ENCODE measurements around the gene AGR2. TPM values are rescaled to one million over a fixed set of nuclear protein-coding genes. Genes with fewer than 3 reads are reported as not detected.

Gene AGR2
- total and polyA plus RNA-seq, 8 donors: 63.2 to 376 (median 104) TPM

DNA sequence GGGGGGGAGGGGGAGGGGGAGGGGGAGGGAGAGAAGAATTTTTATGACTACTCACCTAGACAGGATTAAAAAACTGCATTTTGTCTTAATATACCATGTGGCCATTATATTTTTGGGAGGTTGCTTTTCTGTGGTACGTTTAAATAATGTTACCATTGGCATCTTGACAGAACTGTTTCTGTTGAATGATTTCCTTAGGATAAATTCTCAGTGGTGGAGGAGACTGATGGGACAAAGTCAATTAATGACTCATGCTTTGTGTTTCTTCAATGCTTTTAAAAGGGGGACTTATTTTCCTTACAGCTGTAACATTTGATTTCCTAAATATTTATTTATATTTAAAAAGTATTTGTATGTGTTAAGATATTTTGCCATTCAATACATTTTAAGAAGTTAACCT lies 13.7 kb downstream of the AGR2 start:
- DNase-seq: no peak
- no peaks in the 10 kb centered on the region for H3K27me3 ChIP-seq
- no peak overlapping the region for H3K4me3 ChIP-seq
- ATAC-seq: no peak
- intact Hi-C loops (cut with DNase I): no loop called here
- H3K9me3 ChIP-seq: no peaks in the 10 kb centered on the region
- H3K4me1 ChIP-seq: no peaks in the 10 kb centered on the region
- TF ChIP-seq, protein P1, sequence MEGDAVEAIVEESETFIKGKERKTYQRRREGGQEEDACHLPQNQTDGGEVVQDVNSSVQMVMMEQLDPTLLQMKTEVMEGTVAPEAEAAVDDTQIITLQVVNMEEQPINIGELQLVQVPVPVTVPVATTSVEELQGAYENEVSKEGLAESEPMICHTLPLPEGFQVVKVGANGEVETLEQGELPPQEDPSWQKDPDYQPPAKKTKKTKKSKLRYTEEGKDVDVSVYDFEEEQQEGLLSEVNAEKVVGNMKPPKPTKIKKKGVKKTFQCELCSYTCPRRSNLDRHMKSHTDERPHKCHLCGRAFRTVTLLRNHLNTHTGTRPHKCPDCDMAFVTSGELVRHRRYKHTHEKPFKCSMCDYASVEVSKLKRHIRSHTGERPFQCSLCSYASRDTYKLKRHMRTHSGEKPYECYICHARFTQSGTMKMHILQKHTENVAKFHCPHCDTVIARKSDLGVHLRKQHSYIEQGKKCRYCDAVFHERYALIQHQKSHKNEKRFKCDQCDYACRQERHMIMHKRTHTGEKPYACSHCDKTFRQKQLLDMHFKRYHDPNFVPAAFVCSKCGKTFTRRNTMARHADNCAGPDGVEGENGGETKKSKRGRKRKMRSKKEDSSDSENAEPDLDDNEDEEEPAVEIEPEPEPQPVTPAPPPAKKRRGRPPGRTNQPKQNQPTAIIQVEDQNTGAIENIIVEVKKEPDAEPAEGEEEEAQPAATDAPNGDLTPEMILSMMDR (IDR thresholded peaks at IDR 0.05): no peak
- H3K27ac ChIP-seq: no peak overlapping the region
- no peaks in the 10 kb centered on the region for H3K36me3 ChIP-seq

DNA sequence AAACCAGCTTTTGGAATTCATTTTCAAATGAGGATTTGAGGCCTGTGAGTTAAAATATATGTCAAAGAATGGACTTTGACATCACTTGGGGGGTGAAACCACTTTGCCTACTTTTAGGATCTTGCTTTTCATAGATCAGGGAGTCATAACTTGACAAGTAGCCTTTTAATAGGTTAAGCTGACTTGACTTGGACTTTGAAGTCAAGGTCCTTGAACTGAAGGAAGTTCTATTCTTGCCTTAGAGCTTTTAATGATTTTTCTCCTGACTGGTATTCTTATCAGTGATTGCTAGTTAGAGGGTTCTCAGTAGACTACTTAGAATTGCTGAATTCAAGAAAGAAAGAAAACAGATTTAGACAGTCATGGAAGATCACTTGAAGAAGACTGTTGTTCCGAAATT lies 17.7 kb downstream of the AGR2 start:
- Histone ChIP-seq H3K4me3 (no peak overlapping the region), H3K36me3 (no peaks in the 10 kb centered on the region), H3K9me3 (no peaks in the 10 kb centered on the region), H3K27ac (peak overlapping the region in 1 of 2 donors; percentile 21), H3K4me1 (no peaks in the 10 kb centered on the region), H3K27me3 (no peaks in the 10 kb centered on the region)
- intact Hi-C loops (cut with DNase I): no loop called here
- ATAC-seq: peak; percentile 78
- no peak for DNase-seq
- TF ChIP-seq, protein P1 (IDR thresholded peaks at IDR 0.05): no peak

DNA sequence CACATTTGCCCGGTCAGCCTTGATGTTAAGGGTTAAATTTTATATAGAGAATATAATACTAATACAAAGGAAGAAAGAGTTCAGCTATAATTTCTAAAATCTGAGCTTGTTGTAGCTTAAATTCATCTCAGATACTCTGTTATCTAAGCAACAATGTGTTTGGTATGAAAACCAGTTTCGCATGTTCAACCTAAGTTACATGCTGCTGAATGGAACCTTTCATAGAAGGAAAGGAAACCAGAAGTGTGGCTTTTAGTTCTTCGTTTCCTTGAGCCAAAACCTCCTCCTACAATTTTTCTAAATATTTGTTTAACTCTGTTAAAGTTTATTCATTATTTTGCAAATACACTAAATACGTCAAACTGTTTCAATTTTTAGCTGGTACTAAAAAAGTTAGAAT lies 18.5 kb downstream of the AGR2 start:
- no peak overlapping the region for H3K4me3 ChIP-seq
- intact Hi-C loops (cut with DNase I): no loop called here
- no peaks in the 10 kb centered on the region for H3K36me3 ChIP-seq
- H3K27ac ChIP-seq: peak overlapping the region in 1 of 2 donors; percentile 21
- H3K4me1 ChIP-seq: no peaks in the 10 kb centered on the region
- DNase-seq (peak in 1 of 4 donors; percentile 24), ATAC-seq (peak; percentile 74)
- TF ChIP-seq, protein P1 (IDR thresholded peaks at IDR 0.05): no peak
- no peaks in the 10 kb centered on the region for H3K27me3 ChIP-seq
- no peaks in the 10 kb centered on the region for H3K9me3 ChIP-seq

DNA sequence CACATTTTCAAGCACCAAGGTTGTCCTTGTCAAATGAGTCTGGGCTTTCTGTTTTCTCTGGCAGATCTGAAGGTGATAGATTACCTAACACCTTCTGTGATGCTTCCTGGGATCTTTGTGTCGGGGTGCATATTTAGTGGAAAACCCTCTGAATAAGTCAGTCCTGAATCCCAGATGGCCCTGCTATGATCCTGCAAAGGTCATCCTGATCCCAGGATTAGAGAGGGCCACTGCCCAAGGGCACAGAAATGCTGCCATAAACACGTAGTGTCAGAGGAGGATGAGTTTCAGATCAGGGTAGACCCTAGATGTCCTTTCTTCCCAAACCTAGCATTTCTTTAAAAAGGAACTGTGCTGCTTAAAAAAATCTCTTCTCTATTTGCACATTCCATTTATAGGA lies 19.0 kb downstream of the AGR2 start:
- Histone ChIP-seq H3K4me3 (no peak overlapping the region), H3K27ac (no peak overlapping the region), H3K27me3 (no peaks in the 10 kb centered on the region), H3K4me1 (no peaks in the 10 kb centered on the region), H3K9me3 (no peaks in the 10 kb centered on the region), H3K36me3 (no peaks in the 10 kb centered on the region)
- ATAC-seq (no peak), DNase-seq (no peak)
- TF ChIP-seq, protein P1 (IDR thresholded peaks at IDR 0.05): no peak
- intact Hi-C loops (cut with DNase I): no loop called here

DNA sequence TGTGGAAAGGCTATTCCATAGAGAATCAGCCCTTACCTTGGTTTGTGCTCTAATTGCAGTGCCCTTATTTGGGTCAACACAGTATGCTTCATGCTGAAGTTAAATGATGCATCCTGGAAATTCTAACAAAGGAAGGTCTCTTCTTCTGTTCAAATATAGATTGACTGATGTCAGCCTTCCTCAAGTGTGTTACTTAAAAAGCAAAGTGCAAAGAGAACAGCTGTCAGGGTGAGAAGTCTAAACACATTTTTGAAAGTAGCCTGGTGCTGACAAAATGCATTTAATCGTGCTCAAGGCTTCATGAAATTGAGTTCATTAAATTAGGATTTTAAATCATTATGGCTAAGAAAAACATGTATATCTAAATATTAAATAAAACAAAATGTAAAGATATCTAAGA lies 19.5 kb downstream of the AGR2 start:
- Histone ChIP-seq H3K9me3 (no peaks in the 10 kb centered on the region), H3K27me3 (no peaks in the 10 kb centered on the region), H3K36me3 (no peaks in the 10 kb centered on the region), H3K27ac (no peak overlapping the region), H3K4me3 (no peak overlapping the region), H3K4me1 (no peaks in the 10 kb centered on the region)
- DNase-seq (no peak), ATAC-seq (no peak)
- intact Hi-C loops (cut with DNase I): no loop called here
- TF ChIP-seq, protein P1 (IDR thresholded peaks at IDR 0.05): no peak
